Measurements from ENCODE around the gene EXOC2.

DNA sequence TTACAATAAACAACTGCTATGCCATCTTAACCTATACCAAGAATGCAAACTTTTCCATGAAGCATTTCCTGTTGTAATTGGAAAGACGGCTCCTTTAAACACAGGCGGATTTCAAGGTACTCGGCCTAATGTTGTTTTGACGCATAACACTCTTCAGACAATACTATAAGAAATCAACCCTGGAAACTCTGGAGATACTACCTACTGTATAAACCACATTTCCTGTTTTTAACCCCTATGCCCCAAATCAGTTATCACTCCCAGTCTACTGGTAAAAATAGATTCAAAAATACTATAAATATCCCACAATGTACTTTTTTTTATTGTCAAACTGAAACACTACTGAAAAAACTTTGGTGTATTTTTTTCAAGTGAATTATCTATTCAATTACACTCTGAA, 183.3 kb downstream of the EXOC2 start:
- TF ChIP-seq, protein P1, sequence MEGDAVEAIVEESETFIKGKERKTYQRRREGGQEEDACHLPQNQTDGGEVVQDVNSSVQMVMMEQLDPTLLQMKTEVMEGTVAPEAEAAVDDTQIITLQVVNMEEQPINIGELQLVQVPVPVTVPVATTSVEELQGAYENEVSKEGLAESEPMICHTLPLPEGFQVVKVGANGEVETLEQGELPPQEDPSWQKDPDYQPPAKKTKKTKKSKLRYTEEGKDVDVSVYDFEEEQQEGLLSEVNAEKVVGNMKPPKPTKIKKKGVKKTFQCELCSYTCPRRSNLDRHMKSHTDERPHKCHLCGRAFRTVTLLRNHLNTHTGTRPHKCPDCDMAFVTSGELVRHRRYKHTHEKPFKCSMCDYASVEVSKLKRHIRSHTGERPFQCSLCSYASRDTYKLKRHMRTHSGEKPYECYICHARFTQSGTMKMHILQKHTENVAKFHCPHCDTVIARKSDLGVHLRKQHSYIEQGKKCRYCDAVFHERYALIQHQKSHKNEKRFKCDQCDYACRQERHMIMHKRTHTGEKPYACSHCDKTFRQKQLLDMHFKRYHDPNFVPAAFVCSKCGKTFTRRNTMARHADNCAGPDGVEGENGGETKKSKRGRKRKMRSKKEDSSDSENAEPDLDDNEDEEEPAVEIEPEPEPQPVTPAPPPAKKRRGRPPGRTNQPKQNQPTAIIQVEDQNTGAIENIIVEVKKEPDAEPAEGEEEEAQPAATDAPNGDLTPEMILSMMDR (conservative IDR thresholded peaks at IDR 0.05; ENCODE audit: low read length) = no peak
- TF ChIP-seq EZH2phosphoT487 (IDR thresholded peaks at IDR 0.05; ENCODE audit: borderline replicate concordance, low read depth, low read length) = no peak

All from OCI-LY7 (cell line).